Spleen (tissue), 7 donors: ENCODE results near the gene RFTN1.

Source experiments
- POLR2A ChIP-seq, 3 donors: fragments of 450-650 bp; IDR thresholded peaks; one replicate each; pipeline ENCODE4 v1.5.1; 2017; ENCODE audit warnings: antibody characterized with exemption in 3 of 3, mild to moderate bottlenecking in 1 of 3
- TF ChIP-seq, protein P1 (sequence below), 11 experiments: fragments of 200-600 bp in 7 of 11; fragments of 450-650 bp in 4 of 11; sonication (generic) in 4 of 11; IDR thresholded peaks in 8 of 11; conservative IDR thresholded peaks in 3 of 11; 1 replicate in 7 of 11; 2 replicates in 4 of 11; pipeline versions ENCODE4 v1.4.0 to v1.8.0; 2016 to 2021; ENCODE audit warnings: antibody characterized with exemption in 11 of 11, inconsistent platforms in 4 of 11, mild to moderate bottlenecking in 1 of 11
- donor health status: DM: no; HTN: no; CAD: no; lungs with moderate emphysema.
- donor health status: DM: no; HTN: no; CAD: no.
- donor health status: DM: no; HTN: no; CAD: no.

DNA sequence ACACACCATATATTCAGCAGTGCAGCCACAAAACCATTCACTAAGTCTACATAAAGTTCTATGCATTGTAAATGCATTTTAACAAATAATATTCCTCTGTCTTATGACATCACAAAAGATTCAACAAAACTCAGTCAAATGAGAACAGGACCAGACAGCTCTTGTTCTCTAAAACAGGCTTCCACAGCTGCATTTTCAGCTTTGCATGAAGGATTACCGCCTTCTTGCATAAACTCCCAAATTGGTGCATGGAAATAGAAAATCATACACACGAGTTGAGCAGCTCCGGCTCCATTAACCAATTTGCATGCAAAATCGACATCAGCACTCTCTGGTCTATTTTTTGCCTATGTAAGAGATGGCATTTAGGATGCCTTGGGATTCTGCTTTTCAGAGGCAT, 66.4 kb downstream of the RFTN1 start:
- TF ChIP-seq POLR2A (IDR thresholded peaks at IDR 0.05), result no peak
- TF ChIP-seq, protein P1, sequence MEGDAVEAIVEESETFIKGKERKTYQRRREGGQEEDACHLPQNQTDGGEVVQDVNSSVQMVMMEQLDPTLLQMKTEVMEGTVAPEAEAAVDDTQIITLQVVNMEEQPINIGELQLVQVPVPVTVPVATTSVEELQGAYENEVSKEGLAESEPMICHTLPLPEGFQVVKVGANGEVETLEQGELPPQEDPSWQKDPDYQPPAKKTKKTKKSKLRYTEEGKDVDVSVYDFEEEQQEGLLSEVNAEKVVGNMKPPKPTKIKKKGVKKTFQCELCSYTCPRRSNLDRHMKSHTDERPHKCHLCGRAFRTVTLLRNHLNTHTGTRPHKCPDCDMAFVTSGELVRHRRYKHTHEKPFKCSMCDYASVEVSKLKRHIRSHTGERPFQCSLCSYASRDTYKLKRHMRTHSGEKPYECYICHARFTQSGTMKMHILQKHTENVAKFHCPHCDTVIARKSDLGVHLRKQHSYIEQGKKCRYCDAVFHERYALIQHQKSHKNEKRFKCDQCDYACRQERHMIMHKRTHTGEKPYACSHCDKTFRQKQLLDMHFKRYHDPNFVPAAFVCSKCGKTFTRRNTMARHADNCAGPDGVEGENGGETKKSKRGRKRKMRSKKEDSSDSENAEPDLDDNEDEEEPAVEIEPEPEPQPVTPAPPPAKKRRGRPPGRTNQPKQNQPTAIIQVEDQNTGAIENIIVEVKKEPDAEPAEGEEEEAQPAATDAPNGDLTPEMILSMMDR (IDR thresholded peaks at IDR 0.05 in 8 of 11, conservative IDR thresholded peaks at IDR 0.05 in 3 of 11), result no peak
